ENCODE measurements around the gene PTH1R. TPM values are rescaled to one million over a fixed set of nuclear protein-coding genes. Genes with fewer than 3 reads are reported as not detected.

The PTH1R gene
- total RNA-seq, 1 donor from 2014 or later: under 0.01 TPM

- no peak for DNase-seq (ENCODE audit: low read depth in 2 of 2)
Measured at GRCh38 chr3:46849686-46850467, 27.6 kb upstream of the PTH1R start.

DNA sequence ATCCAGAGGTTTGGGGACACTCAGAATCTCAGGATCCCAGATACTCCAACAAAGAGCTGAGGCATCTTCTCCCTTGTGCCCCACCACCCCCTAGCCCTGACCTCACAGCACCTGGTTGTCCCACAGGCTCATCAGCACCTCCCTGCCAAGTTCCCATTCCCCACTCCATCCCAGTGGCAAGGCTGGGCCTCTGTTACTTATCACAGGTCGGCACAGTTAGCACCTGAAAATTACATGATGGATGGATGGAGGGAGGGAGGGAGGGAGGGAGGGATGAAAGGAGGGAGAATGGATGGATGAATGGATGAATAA lies 27.1 kb upstream of the PTH1R start:
- DNase-seq (ENCODE audit: low read depth in 2 of 2): no peak

DNA sequence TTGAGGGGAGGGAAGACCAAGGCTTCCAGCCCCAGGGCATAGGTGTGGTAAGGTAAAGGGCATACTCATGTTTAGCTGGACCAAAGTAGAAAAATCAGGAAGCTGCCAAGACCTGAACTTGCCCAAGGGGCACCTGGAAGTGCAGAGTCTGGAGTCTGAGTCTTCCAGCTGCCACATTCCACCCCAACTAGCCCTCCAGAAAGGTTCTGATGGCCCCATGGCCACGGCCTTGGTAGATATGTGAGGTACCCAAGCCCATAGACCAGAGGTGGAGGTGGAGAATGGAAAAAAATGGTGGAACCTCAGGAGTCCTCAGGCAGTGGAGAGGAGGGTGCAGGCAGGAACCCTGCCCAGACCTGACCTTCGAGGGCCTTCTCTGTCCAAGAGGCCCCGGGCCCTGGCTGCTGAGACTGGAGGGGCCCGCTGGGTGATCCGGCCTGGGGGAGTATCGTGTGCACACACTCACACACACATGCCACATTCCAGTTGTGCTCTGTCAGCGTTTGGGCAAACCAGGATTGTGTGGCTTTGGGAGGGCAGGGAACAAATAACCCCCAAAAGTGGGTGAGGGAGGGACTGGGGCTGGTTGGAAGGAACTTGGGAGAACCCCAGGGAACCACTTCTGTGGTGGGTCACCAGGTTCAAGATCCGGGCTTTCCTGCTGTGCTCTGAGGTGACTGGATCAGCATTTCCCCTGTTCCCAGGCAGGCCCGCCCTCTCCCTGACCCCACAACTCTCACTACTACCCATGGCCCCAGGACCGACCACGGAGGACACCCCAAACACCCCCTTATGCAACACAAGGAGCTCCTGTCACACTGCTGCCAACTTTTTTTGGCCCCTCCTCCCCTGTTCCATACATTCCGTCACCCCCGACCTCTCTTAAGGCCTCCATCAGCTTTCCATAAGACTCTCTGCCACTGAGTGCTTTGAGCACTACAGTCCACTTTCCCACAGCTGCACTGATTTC lies 25.9 kb upstream of the PTH1R start:
- no peak for DNase-seq (ENCODE audit: low read depth in 2 of 2)

- no peak for DNase-seq (ENCODE audit: low read depth in 2 of 2)
Measured at GRCh38 chr3:46852334-46852720, 25.2 kb upstream of the PTH1R start.

GRCh38 chr3:46852839-46853355 lies 24.6 kb upstream of the PTH1R start:
- no peak for DNase-seq (ENCODE audit: low read depth in 2 of 2)

- DNase-seq (ENCODE audit: low read depth in 2 of 2): no peak
Measured at GRCh38 chr3:46853441-46854415, 23.8 kb upstream of the PTH1R start.

DNA sequence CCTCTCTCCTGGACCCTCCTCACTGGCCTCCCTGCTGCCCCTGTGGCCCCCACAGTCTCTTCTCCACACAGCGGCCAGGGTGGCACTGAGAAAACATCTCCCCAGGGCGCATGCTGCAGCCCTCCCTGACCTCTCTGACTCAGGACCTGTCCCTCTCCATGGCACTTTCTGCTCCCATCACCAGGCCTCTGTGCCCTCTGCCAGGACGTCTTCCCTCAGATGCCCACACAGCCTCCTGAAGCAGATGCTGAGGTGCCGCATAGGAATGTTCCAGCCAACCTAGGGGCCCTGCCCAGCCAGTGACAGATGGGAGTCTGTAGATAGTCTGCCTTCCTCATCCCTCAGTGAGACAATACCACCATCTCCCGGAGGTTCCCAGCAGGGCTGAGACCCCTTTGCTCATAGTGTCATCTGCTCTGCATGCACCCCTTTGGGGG lies 22.9 kb upstream of the PTH1R start:
- DNase-seq (ENCODE audit: low read depth in 2 of 2): no peak

DNA sequence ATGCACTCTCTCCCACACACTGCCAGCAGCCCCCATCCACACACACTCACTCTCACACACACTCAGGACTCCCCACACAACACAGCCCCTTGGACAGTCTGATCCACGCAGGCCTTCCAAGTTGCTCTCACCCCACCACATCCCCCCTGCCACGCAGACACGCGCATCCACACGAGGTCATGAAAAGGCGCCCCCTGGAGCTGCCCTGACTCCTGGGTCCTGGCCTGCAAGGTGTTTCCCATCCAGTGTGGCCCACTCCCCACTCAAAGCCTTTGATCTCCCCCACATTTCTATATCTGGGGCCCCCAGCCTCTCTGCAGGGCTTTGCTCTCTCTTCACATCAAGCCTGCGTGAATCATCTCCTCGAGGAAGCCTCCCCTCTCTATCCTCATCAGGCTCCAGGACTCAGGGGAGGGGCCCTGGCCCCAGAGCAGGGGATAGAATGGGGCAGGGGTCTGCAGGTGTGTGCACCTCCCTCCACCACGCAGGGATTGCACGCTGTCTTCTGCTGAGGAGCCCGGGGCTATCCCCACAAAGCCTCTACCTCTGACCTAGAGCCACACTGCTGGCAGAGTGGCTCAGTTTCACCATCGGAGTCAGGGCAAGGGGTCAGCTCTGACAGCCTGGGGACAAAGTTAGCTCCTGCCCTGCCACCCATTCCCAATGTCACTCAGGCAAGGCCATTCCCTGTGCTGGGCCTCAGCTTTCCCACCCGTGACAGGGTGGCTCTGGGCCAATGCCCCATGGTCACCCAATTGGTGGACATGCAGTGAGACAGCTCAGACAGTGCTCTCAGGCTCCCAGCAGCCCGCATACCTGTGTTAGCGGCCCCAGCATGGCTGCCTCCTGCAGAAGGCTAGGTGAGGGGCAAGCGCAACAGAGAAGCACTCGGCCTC lies 20.7 kb upstream of the PTH1R start:
- DNase-seq (ENCODE audit: low read depth in 2 of 2): no peak

GRCh38 chr3:46857485-46858341 lies 19.8 kb upstream of the PTH1R start:
- no peak for DNase-seq (ENCODE audit: low read depth in 2 of 2)

DNA sequence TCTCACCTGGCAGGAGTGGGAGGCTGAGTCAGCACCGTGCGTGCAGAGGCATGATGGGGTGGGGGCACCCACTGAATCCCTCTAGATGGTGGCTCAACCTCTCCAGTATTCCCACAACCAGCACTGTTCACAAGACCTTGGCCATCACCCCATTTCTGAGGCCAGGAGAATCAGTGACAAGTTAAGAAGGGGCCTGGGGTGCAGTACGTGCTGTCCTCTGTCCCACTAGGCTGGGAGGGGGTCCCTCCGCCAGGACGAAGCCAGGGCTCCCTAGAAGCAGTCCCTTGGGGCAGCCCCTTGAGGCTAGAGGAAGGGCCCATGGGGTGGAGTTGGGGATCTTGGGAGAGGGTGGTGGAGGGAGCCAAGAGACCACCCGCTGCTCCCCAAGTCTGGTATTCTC lies 19.1 kb upstream of the PTH1R start:
- no peak for DNase-seq (ENCODE audit: low read depth in 2 of 2)

- DNase-seq (ENCODE audit: low read depth in 2 of 2): no peak
Measured at GRCh38 chr3:46859001-46859710, 18.4 kb upstream of the PTH1R start.

DNA sequence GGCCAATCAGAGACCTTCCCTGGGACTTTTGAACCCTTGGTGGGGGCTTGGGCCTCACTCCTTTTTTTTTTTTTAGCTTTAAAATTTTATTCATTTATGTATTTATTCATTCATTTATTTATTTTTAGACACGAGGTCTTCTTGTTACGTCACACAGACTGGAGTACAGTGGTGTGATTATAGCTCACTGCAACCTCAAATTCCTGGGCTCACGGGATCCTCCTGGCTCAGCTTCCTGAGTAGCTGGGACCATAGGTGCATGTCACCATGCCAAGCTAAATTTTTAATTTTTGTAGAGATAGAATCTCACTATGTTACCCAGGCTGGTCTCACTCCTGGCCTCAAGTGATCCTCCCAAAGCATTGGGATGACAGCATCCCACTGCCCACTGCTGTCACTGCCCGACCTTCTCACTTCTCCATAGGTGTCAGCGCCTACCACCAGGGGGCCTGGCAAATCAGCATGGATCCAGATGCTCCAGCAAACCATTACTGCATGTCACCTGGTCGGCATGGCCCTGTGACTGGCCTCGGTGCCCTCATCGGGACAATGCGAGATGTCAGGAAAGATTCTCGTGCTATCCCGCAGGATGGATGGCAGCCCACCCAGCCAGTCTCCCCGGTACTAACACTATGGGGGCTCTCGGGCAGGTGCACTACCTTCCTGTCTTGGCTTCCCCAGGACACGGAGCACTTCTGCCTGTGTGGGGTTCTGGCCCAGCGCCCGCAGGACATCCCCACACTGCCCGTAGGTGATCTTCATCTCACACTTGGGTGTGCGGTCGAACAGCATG lies 17.3 kb upstream of the PTH1R start:
- peak in 1 of 2 donors; percentile 35 for DNase-seq (ENCODE audit: low read depth in 2 of 2)

- DNase-seq (ENCODE audit: low read depth in 2 of 2): no peak
Measured at GRCh38 chr3:46860810-46861604, 16.5 kb upstream of the PTH1R start.

GRCh38 chr3:46861605-46862368 lies 15.7 kb upstream of the PTH1R start:
- DNase-seq (ENCODE audit: low read depth in 2 of 2): no peak

GRCh38 chr3:46862369-46863025 lies 15.0 kb upstream of the PTH1R start:
- DNase-seq (ENCODE audit: low read depth in 2 of 2): no peak
